Cardiac fibroblast (primary cell): ENCODE data around the gene EFNB2.

Experiments
- DNase-seq, 2 donors: peaks; one replicate each; pipeline versions ENCODE4 v3.0.0 to v3.0.0-alpha.2; 2010; ENCODE audit warnings: low read depth in 2 of 2
- H3K4me3 ChIP-seq, 2 donors: replicated peaks in 1 of 2; 1 replicate in 1 of 2; 2 replicates in 1 of 2; pipeline ENCODE4 v1.5.1; 2011; ENCODE audit warnings: low read depth in 2 of 2, low read length in 2 of 2, mild to moderate bottlenecking in 2 of 2, moderate library complexity in 1 of 2
- TF ChIP-seq, protein P1 (sequence below): IDR thresholded peaks from one replicate; pipeline ENCODE4 v1.5.1; 2011; ENCODE audit warnings: low read depth, mild to moderate bottlenecking, low read length, inconsistent platforms

The EFNB2 gene

DNA sequence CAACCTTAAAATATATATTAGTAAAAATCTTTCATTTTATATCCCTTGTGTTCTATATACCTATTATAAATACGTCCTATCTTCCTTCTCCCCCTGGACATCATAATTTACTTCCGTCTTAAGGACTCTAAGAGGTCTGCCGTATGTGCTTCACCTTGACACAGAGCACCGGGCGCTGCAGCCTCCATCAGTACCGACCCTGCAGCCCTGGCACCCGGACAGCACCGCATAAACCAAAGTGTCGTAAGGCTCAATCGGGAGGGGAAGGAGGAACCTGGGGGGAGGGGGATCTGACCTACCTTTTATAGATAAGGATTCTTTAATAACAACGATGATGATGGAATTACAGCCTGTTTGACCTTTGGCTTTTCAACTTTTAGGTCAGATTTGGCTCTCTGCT is 44.0 kb downstream of the EFNB2 start:
- TF ChIP-seq, protein P1, sequence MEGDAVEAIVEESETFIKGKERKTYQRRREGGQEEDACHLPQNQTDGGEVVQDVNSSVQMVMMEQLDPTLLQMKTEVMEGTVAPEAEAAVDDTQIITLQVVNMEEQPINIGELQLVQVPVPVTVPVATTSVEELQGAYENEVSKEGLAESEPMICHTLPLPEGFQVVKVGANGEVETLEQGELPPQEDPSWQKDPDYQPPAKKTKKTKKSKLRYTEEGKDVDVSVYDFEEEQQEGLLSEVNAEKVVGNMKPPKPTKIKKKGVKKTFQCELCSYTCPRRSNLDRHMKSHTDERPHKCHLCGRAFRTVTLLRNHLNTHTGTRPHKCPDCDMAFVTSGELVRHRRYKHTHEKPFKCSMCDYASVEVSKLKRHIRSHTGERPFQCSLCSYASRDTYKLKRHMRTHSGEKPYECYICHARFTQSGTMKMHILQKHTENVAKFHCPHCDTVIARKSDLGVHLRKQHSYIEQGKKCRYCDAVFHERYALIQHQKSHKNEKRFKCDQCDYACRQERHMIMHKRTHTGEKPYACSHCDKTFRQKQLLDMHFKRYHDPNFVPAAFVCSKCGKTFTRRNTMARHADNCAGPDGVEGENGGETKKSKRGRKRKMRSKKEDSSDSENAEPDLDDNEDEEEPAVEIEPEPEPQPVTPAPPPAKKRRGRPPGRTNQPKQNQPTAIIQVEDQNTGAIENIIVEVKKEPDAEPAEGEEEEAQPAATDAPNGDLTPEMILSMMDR = no peak
- no peak overlapping the region for H3K4me3 ChIP-seq

DNA sequence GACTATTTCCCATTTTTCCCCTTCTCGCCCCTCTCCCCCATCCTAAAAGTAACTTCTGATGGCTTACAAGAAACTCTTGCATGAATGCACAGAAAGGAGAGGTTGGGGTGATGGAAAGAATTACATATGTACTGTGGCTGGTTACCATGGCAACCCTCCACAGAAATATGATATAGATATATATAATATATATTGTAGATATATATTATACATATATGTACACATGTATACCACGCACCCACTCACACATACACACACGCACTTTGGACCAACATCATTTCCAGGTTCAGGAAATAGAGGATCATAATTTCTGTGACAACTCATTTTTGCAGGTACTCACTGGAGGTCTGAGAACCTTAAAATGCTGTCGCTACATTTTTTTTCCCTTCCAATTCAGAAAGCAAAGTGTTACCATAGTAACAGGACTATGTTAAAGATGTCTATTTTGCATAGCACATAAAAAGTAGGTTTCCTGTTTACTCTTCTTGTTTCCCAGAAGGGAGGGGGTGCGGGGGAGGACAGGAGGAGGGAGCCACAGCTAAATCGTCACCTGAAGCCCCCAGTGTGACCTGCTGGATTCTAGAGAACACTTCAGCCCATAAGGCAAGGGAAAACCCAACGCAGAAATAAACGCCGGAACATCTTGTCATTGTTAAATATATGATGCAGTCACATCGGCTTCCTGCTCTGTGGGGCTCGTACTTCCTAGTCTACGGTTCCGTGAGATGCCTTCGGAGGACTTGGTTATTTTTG is 44.7 kb downstream of the EFNB2 start:
- H3K4me3 ChIP-seq = no peak overlapping the region
- DNase-seq = no peak
- TF ChIP-seq, protein P1 = no peak

More for the DNA sequence above, 44.0 kb downstream of the EFNB2 start:
- DNase-seq = no peak

DNA sequence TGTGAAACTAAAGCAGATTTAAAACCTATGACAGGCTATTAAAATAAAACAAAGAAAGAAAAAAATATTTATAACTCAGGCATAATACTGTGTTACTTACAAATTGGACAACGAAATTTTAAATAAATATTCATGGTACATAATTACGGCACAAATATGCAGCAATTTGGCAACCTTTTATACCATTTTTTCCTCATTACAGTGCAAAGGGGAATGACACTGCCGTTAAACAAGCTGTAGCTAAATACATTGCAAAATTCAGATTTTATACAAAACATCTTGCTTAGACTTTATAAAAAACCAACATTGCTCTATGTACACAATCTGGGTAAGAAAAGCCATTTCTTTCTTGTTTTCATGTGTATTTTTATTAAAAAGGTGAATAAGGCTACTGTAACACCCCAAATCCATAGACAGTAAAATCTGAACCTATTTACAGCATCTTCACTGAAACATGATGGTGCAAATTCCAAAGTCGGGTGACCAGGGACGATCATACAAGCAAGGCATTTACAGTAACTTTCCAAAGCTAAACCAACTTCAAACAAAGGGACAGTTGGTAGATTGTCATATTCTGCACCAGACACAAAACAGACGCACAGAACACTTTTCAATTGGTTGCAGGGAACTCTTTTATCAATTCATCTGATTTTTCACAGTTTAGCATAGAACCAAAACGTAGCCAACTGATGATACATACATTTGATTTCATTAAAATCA is 45.5 kb downstream of the EFNB2 start:
- DNase-seq = no peak
- TF ChIP-seq, protein P1 = no peak
- no peak overlapping the region for H3K4me3 ChIP-seq

DNA sequence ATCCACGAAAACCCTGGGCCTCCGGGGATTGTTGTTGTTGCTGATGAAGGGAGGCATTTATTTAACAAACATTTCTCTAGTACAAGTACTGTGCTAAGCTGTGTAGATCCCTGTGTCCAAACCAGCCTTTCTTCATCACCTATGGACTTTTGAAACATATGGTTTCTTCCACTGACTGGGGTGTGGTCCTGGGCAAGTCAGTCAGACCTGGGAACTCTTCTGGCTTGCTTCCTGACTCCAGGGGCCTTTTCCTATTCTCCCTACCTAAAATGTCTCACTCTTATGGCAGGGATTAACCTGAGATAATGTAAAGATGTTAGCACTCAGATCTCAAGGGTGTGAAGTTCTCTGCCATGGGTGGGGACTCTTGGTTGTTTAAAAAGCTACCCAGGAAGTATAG is 46.8 kb downstream of the EFNB2 start:
- no peak overlapping the region for H3K4me3 ChIP-seq
- TF ChIP-seq, protein P1 = no peak
- no peak for DNase-seq

DNA sequence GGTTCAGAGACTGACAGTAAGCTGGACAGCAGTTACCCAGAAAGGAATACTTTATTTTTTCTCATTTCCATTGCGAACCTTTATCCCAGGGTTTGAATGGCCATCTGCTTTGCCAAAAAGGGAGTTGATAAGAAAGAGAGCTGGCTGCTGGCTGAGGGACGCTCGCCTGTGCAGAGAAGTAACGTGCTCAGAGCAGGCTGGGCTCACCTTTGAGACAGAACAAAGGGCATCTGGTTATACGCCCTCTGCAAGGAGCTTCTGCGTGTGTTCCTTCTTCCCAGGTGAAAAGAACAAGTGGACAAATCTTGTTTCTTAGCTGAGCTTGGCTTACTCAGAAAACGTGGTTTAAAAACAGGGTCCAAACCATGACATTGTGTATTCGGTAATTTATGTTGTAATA is 47.4 kb downstream of the EFNB2 start:
- TF ChIP-seq, protein P1 = no peak
- DNase-seq = no peak
- no peak overlapping the region for H3K4me3 ChIP-seq

DNA sequence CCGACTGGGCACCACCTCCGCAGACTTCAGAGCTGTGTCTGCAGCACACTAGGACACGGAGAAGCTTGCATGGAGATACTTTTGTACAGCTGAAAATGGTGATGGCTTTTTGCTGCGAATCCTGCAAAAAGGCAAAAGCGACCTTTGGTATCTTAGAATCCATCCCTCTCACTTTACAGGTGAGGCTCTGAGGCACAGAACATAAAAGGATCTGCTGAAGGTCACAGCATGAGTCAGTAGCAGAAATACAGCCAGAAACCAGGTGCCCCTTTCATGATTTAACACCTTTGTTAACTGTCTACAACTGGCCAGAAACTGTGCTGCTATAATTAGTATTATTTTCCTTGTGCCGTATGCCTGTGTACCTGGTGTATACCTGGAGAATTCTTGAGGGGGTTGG is 48.3 kb downstream of the EFNB2 start:
- no peak for DNase-seq
- TF ChIP-seq, protein P1 = no peak

DNA sequence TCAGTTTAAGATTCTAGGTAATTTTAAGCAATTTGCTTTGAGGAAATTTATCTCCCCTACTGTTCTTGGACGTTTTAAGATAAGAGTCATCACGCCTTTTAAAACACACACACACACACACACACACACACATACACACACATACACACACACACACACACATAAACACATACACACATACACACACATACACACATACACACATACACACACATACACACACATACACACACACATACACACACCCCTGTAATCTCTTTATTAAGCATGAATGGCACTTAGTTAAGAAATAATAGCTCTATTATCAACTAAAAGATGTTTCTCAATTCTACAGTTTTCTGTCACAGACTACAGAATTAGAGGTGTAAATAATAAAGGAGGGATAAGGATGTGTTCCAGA is 49.2 kb downstream of the EFNB2 start:
- DNase-seq = no peak
- no peak overlapping the region for H3K4me3 ChIP-seq
- TF ChIP-seq, protein P1 = no peak

More for the DNA sequence above, 48.3 kb downstream of the EFNB2 start:
- H3K4me3 ChIP-seq = no peak overlapping the region
